HG03521 (cell line): ENCODE measurements around the gene KIAA1958.

Experiments used
- ATAC-seq: cut with Tn5 transposase; IDR thresholded peaks from one replicate; pipeline ENCODE4 v1.9.1; 2021; ENCODE audit warnings: mild to moderate bottlenecking, moderate library complexity; ENCODE audit not compliant: unreplicated experiment

The KIAA1958 gene, protein sequence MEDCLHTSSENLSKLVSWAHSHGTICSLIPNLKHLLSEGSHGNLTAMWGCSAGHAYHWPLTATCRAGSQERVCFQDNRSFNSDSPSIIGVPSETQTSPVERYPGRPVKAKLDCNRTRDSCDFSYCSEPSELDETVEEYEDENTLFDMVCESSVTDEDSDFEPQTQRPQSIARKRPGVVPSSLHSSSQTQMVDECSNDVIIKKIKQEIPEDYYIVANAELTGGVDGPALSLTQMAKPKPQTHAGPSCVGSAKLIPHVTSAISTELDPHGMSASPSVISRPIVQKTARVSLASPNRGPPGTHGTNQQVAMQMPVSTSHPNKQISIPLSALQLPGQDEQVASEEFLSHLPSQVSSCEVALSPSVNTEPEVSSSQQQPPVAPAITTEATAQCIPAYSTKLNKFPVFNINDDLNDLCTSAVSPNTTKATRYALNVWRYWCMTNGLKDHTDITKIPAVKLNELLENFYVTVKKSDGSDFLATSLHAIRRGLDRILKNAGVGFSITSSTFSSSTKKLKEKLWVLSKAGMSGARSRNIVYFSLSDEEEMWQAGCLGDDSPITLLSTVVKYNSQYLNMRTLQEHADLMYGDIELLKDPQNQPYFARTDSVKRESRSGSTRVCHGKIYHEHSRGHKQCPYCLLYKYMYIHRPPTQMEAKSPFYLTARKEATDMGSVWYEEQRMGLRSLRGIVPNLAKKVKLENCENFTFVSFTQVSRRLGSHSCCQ

DNA sequence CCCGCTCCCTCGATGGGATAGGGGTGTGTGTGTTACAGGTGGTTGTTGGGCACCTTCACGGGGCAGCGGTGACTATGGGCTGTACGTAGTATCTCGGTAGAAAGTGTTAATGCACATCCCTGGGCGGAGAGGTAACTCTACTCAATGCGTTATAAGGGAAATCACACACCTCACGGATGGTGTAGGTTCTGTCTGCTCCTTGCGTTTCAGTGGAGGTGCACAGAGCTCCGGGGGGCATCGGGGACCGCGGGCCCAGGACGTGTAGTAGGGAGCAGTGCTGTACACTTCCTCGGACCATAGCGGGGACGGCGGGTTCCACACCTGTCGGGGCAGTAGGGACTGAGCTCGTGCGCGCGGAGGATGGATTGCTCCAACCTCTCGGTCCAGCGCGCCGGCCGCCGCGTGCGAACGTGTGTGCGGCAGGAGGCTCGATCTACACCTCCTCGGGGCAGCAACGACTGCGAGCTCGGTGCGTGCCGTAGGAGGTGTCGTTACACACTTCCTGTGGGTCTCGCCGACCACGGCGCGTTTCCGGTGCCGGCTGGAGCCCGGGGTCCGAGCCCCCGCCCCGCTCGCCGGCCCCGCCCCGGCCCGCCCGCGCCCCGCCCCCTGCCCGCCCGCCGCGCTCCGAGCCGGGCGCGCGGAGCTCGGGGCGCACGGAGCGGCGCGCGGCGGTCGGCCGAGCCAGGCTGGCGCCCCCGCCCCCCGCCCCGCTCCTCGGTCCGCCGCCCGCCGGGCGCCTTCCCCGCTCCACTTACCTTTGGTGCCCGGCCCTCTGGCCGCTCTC is at the start of gene KIAA1958:
KIAA1958 (plus strand) TSS at position 607 of the 787 bp plus-strand sequence. CDS start 87,254 bp downstream, outside the sequence.
- ATAC-seq: peak; percentile 93

DNA sequence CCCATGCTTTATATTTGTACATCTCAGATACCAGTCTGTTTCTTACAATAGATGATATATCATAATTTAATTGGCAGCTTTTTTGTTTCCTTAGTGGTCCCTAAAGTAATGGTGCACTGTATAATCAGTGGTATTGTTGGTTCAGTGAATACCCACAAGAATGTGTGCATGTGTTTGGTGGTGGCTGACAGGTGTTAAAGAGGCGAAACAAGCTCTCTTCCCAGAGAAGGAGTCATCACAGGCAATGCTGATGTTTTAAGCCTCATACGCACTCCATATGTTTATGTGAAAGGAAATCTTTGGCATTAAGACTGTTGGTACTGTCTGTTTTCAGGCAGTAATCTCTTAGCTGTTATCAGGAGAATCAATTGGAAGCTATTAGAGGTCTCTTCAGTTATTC is 49.2 kb upstream of the KIAA1958 start:
- ATAC-seq: no peak

DNA sequence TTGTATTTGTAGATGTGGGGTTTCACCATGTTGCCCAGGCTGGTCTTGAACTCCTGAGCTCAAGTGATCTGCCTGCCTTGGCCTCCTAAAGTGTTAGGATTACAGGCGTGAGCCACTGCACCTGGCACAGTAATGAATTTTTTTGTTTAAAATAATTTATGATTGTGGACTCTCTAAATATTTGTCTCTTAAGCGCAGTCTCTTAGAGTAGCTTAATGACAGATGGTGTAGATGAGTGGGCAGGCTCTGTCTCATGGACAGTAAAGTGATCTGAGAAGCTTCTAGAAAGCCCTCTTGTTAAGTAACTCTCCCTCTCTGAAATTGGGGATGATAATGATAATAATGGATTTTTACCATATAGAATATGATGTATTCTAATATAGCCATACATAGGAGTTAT is 47.5 kb upstream of the KIAA1958 start:
- ATAC-seq: no peak

DNA sequence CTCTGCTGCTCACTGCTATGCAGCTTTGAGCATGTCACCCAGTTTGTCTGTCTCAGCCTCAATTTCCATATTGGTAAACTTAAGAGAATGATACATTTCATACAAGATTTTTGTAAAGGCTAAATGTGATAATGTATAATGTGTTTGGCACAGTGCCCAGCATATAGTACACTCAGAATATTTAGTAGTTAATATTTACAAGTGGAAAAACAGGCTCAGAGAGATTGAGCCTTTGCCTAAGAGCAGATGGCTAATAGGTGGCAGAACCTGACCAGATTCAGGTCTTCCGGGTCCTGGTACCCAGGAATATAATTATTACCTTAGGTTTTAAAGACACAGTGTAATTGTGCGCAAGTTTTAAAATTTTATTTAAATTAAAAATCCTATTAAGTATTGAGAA is 46.8 kb upstream of the KIAA1958 start:
- ATAC-seq: no peak

DNA sequence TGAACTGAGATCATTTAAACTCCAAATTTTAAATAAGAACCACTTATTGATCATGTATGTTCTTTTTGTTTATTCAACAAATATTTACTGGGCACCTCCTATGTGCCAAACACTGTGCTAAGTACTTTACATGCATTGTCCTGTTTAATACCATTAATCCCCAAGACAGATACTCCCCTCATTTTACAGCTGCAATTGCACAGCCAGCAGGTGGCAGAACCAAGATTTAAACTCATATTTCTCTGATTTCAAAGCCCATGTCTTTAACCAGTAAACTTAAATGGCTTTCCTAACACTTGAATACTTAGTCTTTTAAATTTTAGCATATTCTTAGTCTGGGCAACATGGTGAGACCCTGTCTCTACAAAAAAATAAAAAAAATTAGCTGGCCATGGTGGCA is 43.4 kb upstream of the KIAA1958 start:
- ATAC-seq: no peak

DNA sequence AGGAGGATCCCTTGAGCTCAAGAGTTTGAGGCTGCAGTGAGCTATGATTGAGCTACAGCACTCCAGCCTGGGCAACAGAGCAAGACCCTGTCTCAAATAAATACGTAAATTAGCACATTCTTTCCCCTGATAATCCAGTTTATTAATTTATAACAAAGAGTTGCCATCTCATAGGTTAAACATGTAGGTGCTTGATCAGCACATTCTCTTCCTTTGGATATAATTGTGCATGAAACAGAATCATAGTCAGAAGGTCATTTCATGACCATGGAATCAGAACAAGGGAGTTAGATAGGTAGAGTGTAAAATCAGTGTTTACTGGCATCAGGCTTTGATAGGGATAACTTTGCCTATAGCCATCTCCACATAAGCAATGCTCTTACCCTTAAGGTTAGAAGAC is 43.0 kb upstream of the KIAA1958 start:
- ATAC-seq: no peak

DNA sequence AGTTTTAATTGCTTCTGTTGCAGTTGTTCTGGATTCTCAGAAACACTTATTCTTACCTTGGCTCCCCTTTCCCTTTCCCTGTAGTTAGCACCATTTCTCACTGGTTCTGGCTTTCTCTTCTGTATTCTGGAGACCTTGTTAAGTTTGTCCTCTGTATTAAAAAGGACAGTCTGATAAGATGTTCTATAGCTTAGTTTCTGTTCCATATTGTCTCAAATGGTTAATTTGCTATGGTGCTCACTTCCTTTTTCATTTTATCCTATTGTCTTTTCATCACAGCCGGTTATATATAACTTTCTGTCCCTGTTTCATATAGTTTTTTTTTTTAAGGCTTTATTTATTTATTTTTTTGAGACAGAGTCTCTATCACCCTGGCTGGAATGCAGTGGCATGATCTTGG is 41.4 kb upstream of the KIAA1958 start:
- no peak for ATAC-seq

DNA sequence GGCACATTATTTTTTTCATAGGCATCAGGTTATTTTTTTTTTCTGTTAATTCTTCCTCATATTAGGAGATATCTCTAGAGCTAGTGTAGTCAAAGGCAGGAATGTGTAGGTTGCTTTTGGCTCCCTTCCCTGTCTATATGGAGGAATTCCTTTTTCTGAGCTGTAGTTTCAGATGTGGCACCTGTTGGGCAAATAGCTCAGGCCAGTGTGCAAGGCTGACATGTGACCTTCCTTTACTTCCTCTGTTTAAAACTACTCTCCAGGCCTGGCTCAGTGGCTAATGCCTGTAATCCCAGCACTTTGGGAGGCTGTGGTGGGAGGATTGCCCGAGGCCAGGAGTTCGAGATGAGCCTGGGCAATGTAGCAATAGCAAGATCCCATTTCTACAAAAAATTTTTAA is 40.5 kb upstream of the KIAA1958 start:
- no peak for ATAC-seq

DNA sequence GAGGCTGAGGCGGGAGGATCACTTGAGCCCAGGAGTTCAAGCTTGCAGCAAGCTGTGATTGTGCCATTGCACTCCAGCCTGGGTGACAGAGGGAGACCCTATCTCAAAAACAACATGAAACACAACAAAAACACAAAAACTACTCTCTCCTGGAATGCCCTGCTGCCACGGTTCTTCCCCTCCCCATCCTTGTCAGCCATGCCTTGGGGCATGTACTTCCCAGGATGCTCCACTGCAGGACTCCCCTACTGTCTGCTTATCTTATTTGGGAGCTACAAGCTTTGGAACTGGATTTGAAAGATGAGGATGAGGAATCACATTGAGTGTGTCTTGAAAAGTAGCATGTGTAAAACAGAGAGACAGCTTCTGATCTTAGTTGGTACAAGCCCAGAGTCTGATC is 40.1 kb upstream of the KIAA1958 start:
- no peak for ATAC-seq

DNA sequence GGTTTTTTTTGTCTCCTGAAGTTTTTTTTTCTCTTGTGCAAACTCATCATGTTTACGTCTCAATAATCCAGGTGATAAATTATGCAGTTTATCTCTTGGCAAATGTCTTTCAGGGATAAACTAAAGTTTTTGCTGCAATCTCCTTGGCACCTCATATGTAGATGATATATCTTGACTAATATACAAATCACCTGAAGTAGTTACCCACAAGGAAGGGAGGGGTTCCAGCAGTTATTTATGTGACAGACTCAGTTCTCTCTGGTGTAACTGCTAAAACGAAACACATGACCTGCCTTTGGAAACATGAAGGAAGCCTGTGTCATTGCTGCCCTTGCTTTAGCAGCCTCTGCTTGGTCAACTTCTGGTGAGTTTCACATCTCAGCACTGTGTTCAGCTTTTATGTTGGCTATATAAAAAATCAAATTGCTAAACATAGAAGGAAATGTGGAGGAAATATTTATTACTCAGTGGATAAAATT is 39.3 kb upstream of the KIAA1958 start:
- no peak for ATAC-seq

DNA sequence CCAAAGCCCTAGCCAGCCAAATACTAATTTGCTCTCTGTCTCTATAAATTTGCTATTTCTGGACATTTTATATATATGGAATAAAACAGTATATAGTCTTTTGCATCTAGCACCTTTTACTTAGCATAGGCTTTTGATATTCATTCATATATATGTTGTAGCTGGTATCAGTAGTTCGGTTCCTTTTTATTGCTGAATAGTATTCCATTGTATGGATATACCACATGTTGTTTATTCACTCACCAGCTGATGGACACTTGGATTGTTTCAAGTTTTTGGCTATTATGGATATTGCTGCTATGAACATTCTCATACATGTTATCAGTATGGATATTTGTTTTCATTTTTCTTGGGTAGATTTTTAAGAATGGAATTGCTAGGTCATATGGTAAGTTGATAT is 23.8 kb upstream of the KIAA1958 start:
- ATAC-seq: no peak

DNA sequence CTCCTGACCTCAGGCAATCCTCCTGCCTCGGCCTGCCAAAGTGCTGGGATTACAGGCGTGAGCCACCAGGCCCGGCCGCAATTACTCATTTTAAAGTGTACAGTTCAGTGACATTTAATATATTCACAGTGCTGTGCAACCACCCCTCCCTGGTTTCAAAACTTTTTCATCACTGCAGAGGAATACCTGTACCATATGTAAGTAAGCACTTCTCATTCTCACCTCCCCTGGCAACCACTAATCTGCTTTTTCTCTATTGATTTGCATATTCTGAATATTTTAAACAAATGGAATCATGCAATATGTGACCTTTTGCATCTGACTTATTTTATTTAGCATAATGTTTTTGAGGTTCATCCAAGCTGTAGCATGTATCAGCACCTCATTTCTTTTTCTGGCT is 21.3 kb upstream of the KIAA1958 start:
- ATAC-seq: no peak

DNA sequence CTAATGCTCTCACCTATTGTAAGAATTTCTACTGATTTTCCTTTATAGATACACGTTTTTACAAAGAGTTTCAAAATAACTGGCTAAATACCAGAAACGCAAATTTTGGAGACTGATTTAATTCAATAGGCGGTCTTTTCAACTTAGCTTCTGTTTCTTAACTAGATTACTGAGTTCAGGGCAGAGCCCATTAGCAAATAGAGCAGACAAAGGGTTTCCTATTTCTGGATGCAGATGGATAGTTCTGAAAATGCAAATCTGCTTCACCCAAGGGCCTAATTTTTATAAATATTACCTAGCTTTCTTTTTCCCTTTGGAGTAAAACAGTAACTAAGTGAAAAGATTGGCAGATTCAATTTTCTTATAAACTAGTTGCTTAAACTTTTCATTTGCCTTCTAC is 13.6 kb upstream of the KIAA1958 start:
- no peak for ATAC-seq

DNA sequence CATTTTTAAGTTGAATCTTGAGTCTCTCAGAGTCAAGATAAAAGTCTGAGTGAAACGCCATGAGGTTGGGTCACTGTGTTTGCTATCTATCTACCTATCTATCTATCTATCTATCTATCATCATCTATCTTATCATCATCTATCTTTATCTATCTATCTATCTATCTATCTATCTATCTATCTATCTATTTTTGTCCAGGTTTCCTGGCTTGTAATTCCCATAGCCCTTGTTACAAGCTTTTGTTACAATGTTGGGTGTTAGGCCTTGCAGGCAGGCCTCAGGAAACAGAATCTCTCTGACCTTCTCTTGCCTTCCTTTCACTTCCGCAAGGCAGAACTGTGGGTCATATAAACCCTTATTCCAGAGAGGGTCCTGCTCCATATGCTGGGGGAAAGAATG is 12.6 kb upstream of the KIAA1958 start:
- no peak for ATAC-seq

DNA sequence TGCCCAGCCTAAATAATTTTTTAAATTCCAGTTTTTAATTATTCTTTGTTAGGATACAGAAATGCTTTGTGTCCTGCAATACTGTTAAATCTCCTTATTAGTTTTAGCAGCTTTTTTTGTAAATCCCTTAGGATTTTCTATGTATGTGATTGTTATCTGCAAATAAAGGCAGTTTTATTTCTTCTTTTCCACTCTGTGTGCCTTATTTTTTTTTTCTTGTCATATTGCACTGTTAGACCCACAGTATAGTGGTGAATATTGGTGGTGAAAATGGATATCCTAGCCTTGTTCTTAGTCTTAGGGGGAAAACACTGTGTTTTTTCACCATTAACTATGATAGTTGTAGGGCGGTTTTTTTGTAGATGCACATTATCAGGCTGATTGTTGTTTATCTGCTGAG is 11.3 kb upstream of the KIAA1958 start:
- ATAC-seq: no peak

DNA sequence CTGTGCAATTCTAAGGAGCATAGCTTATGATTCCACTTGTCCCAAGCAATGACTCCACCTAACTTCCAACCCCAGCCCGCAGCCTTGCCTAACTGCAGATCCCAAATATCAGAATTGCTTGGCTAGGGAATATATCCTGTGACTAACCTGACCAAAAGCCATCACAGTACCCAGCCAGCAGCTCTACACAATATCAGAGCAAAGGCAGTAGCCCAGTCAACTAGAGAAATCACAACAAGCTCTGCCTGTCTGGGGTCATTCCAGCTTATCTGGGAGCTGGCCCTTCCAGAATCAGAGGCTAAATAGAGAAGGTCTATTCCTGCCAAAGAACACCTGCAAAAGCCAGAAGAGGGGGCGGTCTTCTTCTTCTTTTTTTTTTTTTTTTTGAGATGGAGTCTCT is 9.3 kb upstream of the KIAA1958 start:
- ATAC-seq: no peak

DNA sequence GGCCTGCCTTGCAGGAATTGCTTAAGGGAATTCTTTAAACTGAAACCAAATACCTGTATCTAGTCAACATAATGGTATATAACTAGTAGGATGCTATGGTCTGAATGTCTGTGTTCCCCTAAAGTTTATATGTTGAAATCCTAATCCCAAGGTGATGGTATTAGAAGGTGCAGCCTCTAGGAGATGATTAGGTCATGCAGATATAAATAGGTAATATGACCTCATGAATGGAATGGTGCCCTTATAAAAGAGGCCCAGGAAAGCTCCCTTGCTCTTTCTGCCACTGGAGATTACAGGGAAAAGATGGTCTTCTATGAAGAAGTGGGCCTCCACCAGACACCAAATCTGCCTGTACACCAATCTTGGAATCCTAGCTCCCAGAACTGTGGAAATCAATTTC is 7.4 kb upstream of the KIAA1958 start:
- ATAC-seq: no peak

DNA sequence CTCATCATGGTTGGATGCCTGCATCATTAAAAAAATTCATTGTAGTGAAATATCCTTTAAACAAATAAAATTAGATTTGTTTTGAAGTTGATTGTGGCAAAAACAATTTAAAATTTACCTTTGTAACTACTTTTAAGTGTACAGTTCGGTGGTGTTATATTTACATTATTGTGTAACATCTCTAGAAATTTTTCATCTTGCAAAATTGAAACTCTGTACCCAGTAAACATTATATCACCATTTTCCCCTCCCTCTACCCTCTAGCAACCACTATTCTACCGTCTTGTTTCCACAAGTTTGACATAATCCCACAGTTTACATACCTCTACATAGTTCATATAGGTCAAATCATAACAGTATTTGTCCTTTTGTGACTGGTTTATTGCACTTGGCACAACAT is 2.0 kb upstream of the KIAA1958 start:
- no peak for ATAC-seq

DNA sequence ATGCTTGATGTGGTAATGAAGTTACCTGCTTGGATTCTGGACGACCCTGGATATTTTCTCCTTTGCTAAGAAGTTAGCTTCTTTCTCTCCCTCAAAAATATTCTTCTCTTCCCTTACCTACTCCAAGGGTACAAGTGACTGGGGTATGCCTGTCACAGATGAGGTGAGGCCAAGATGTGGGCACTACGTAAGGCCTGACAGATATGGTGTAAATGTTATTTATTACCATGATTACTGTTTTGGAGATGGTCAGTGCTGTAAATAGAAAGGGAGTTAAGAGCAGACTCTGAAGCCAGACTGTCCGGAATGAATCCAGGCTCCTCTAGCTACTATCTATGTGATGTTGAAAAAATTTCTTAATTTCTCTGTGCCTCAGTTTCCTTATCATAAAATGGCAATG is 1.1 kb upstream of the KIAA1958 start:
- no peak for ATAC-seq

DNA sequence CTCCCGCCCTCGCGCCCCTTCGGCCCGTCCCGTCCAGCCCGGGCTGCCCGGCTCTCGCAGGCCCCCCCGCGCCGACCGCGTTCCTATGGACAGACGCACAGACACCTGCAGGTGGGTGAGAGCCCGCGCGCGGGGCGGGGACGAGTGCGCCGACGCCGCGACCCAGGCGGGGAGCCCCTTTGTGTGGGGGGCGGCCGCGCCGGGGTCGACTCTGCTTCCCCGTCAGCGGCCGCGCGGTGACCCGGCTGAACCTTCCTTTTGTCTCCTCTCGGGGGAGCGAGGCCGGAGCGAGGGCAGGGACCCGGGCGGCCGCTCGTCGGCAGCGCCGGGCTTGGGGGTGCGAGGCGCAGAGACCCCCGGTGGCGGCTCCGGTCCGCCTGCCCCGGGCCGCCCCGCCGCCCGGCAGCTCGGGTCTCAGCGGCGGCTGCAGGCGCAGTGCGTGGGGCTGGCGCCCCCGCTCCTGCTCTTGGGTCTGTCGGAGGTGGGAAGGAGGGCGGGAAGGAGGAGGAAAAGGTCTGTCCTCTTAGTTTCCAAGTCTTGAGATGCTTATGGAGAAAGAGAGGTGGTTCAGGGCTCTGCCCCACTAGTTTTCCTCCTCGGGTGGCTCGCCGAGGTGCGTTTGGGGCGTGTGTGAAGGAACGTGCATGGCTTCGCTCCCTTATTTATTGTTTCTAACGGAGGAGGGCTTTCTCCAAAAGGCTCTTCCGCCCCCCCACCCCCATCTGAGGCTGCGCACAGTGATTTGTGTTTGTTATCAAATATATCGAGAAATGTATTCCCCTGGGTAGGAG is 576 bp downstream of the KIAA1958 start:
- peak; percentile 44 for ATAC-seq
